NCI-H446 (cell line): Measurements from ENCODE around the gene MARK2.
A peak's percentile ranks its signal among the peaks of the same experiment; 100 is the strongest.

Experiments
- DNase-seq, 2 experiments: peaks; one replicate each; lab custom pipeline; 2025; lab: John Stamatoyannopoulos, UW

Gene MARK2

GRCh38 chr11:63882555-63883242 is 43.8 kb downstream of the MARK2 start:
- DNase-seq, result no peak

DNA sequence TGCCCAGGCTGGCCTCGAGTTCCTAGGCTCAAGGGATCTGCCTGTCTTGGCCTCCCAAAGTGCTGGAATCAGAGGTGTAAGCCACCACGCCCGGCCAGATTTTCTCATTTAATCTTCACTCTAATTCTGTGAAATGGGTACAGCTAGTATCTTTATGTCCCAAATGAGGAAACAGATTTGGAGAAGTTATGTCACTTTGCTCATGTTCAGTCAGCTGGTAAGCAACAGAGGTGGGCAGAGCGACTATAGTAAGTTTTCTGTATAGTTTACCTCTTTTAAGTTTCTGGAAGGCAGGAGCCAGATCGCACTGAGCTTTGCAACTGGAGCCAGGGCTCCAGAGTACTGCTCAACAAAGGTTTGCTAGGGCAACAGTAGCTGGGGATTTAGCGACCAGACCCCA is 44.9 kb downstream of the MARK2 start:
- no peak for DNase-seq

GRCh38 chr11:63884196-63884932 is 45.5 kb downstream of the MARK2 start:
- no peak for DNase-seq

DNA sequence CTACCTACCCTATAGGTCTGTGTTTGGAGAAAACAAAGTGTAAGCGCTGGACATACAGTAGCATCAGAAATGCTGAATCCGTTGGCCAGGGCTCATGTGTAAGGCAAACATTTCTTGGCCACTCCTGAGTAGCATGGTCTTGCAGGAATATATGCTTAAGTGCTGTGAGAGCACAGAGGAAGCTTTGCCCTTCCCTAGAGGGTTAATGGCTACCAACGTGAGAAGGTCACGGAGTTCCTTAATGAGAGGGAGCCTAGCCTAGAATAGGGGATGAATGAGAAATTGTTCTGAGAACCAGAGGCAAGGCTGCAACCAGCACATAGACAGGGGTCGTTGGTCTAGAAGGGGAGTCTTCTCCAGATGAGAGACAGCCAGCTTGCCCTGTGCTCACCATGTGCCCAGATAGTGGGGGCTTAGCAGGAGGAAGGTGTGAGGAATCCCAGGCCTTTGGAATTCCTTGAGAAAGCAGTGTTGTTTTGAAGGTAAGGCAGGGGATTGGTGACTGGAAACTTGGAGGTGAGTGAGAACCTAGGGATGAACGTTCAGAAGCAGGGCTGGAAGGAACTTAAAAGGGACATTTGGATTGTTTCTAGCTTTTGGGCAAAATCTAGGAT is 48.6 kb downstream of the MARK2 start:
- no peak for DNase-seq

DNA sequence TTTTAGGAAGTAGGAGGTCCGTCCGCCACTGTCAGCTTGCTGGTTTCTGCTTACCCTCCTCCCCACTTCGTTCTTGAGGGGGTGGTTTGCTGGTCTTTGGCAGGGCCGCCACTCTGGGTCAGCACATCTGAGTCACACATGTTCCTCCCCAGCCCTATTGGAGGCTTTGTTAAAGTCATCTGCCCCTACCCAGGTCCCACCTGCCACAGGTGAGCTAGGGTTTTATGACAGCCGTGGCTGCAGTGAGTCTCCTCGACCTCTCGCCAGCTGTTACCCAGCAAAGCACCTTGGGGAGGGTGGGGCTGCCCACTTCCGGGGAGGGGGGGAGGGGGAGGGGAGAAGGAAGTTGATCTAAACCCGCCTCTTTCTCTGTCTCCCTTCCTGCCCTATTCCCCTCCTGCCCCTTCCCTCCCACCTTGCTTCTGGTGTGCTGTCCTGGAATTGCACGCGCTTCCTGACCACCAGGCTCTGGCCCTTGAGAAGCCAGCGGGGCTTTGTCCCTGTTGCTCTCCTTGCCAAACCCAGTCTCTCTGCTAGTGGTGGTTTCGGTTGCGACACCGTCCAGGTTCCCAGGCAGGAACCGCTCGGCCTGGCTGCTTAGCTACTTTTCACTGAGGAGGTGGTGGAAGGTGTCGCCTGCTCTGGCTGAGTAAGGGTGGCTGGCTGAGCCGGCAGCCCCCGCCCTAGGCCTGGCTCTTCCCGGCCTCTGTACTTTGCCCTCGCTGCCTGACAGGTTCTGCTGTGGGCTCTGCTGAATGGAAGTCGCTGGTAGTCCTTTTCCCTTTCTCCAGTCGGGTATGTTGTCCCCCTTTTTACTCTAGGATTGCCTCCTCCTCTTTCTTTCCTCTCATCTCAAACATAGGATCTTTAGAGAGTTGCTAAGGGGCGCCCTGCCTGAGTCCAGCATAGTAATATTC is 49.5 kb downstream of the MARK2 start:
- no peak for DNase-seq

- DNase-seq, result no peak
These were observed 50.4 kb downstream of the MARK2 start for GRCh38 chr11:63889344-63889743.

GRCh38 chr11:63890368-63890767 is 51.5 kb downstream of the MARK2 start:
- no peak for DNase-seq

DNA sequence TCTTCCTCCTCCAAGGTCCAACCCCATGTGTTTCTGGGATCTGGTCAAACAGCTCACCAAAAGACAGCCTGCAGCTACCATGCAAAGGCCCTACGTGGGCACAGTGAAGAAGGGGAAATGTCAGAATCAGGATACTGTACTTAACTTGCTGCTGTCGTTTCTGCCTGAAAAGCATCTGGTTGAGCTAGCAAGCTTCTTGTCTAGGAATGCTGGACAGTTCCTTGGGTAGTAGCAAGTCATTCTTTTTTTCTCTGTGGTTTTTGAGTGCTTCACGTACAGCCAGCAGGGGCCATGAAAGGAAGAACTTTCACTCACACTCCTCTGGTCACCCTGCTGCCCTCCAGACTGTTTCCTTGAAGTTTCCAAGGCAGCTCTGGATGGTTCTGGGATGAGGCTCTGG is 53.3 kb downstream of the MARK2 start:
- DNase-seq, result no peak

DNA sequence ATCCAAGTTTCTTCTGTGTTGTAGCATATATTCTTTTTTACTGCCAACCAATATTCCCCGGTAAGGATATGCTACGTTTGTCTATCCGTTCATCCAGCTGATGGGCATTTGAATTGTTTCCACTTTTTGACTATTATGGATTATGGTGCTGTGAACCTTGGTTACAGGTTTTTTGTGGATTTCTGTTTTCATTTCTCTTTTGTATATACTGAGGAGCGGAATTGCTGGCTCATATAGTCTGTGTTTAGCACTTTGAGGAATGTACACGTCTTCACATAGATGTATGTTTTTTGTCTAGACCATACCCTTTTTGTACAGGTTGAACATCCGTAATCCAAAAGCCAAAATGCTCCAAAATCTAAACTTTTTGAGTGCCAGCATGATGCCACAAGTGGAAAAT is 54.4 kb downstream of the MARK2 start:
- DNase-seq, result no peak

DNA sequence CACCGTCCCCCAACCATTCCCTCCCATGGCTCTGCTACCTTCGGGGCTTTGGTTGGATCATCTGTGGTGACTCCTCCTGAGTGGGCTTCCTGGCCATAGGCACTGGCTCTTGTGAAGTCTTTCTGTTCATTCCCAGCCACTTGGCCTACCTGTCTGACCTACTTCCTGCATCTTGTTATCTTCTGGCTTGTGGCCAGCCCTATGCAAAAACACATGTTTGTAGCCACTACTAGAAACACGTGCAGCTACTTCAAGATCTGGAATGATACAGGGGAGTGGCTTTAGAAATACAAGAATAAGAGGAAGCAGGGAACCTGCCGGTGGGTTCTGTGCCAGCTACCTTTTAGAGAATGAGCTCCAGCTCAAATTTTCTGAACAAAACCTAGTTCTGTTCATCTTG is 57.2 kb downstream of the MARK2 start:
- DNase-seq, result no peak

GRCh38 chr11:63897459-63898146 is 58.7 kb downstream of the MARK2 start:
- DNase-seq, result peak in 1 of 2 experiments; percentile 22

- DNase-seq, result no peak
These were observed 62.8 kb downstream of the MARK2 start for GRCh38 chr11:63901660-63902059.

DNA sequence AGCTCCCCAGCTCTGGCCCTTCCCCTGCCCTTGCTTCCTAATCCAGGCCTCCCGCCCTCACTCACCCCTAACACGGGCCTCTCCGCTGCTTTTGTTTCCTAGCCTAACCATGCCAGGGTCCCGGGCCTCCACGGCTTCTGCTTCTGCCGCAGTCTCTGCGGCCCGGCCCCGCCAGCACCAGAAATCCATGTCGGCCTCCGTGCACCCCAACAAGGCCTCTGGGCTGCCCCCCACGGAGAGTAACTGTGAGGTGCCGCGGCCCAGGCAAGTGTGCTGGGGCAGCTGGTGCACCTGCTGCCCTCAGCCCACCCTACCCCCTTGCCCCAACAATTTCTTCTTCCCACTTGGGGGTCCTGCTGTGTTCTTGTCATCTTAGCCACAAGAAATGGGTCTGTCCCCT is 65.0 kb downstream of the MARK2 start:
- no peak for DNase-seq

- DNase-seq, result no peak
These were observed 65.8 kb downstream of the MARK2 start for GRCh38 chr11:63904743-63905142.

DNA sequence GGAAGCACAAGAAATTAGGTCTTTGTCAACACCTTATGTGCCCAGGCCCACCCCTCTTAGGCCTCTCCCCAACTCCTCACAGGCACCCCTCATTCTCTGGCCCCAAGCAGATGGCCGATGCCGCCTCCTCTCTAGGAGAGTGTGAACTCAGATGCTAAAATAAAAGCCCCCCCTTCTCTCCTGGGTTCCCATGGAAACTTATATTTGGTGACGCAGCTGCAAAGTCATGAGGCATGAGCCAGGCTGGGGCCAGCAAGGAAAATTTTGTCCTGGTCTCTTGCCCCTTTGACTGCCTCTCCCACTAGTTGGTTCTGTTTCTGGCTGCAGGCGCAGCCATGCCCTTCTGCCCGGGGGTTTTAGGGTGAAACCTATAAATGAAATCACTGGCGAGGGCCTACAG is 66.3 kb downstream of the MARK2 start:
- DNase-seq, result no peak

DNA sequence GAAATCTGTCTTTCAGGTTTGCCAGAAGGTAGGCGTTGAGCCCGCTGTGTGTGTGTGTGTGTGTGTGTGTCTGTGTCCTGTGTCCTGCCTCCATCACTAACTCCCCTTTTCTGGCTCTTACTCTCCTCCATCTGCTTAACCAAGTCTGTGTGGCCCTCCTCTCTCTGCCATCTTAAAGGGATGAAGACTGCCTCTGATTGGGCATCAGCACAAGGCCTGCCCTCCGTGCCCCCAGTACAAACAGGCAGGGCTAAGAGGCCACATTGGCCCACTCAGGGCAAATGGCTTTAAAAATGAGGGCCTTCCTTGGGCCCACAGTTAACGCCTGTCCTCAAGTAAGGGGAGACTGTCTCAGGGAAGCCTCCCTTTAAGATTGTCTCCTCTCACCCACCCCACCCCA is 67.2 kb downstream of the MARK2 start:
- DNase-seq, result no peak

GRCh38 chr11:63906585-63906984 is 67.7 kb downstream of the MARK2 start:
- DNase-seq, result no peak

- no peak for DNase-seq
These were observed 68.2 kb downstream of the MARK2 start for GRCh38 chr11:63907063-63907462.

DNA sequence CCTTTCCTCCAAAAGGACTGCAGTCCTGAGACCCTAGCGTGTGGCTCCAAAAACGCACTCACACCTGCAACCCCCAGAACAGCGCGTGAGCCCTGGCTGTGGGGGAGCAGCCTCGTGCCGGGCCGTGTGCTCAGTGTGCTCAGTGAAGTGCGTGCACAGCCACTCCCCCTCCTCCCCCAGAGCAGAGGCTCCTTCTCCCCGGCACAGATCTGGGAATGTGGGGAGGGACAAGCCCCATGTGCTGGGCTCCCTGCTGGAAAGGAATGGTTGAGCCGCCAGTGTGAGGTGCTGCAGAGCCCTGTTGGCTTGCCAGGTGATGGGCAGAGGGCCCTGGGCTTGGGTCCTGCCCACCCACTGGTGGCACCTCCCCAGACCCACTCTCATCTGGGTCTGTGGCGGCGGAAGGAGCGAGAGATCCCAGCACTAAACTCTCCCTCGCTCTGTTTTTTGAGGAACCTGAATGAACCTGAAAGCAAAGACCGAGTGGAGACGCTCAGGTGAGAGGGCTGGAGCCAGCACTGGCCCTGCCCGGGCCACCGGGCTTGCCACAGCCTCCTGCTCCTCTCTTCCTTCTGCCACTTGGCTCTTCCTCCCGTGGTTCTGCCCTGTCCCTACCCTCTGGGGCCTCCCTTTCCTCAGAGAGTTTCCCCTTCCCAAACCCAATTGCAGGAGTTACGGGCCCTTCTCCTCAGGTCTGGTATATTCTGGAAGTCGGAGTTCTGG is 69.1 kb downstream of the MARK2 start:
- no peak for DNase-seq

GRCh38 chr11:63908631-63909401 is 69.9 kb downstream of the MARK2 start:
- no peak for DNase-seq
